HG03039 (cell line): ENCODE measurements around the gene KIAA0825.

Source experiments
- ATAC-seq: cut with Tn5 transposase; IDR thresholded peaks from one replicate; pipeline ENCODE4 v1.9.1; 2021; ENCODE audit warnings: mild to moderate bottlenecking, moderate library complexity; ENCODE audit not compliant: unreplicated experiment

KIAA0825 gene

DNA sequence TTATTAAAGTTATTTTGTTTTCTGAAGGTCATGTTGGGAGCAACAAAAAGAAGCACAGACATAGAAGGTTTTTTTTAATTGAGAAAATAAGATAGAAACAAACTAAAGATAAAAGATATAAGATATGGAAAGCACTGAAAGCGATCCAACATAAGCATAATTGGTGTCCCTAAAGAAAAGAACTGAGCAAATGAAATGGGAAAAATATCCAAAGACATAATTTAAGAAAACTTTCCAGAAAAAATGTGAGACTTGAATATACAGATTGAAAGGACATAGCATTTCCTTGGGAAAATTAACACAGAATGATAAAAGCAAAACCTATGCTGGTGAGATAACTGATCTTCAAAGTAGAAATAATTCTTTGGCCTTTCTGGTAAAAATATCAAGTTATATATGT lies 289.3 kb downstream of the KIAA0825 start:
- ATAC-seq, result no peak

DNA sequence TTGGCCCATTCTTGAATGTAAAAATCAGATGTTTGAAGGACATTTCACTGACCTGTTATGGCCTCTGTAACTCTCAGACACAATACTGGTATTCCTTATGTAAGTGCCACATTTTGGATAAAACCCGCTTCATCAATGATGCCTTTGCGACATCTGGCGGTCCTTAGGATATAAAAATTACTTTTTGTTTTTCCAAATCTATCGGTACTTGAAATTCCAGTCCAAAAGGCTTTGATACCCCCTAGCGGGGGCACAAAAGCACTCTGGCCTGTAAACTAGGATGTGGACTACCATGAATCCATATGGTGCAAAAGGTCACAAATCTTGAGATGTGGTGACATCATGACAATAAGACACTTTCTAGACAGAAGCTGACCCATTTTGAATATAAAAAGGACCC lies 291.8 kb downstream of the KIAA0825 start:
- ATAC-seq, result no peak

DNA sequence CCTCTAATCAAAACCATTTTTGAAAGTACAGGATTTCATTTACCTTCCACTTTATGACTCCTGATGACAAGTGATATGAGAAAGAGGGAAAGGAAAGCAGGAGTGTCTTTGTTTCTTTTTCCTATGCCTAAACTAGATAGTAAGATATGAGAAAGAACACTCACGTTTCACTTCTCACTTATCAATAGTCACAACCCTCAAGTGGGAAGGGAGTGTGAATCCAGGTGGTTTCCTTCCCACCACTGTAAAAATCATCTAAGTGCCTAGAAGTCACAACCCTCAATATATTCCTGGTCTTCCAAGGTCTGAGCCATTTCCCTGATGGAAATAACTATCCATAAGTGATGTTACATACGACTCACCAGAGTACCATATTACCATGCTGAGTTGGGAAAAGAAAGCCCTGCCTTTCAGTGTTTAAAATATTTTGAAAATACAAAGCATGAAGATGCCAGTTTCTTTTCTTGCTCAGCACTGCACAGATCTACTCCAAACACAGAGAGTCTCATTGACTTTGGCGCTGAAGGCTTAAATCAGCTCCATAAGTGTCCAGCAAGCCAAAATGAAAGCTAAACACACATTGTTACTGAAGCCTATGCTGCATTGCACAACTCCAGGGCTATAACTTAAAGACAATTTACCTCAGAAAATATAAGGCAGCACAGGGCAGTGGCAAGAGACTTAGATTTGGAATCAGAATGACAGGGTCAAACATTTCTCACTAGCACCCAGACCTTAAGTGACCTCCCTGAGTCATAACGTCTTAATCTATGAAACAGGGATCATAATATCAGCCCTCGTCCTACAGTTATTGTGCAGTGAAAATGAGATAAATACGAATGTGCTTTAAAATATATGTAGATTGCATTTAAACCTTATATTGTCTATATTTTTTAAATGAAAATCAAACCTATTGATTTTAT lies 301.2 kb downstream of the KIAA0825 start:
- no peak for ATAC-seq

DNA sequence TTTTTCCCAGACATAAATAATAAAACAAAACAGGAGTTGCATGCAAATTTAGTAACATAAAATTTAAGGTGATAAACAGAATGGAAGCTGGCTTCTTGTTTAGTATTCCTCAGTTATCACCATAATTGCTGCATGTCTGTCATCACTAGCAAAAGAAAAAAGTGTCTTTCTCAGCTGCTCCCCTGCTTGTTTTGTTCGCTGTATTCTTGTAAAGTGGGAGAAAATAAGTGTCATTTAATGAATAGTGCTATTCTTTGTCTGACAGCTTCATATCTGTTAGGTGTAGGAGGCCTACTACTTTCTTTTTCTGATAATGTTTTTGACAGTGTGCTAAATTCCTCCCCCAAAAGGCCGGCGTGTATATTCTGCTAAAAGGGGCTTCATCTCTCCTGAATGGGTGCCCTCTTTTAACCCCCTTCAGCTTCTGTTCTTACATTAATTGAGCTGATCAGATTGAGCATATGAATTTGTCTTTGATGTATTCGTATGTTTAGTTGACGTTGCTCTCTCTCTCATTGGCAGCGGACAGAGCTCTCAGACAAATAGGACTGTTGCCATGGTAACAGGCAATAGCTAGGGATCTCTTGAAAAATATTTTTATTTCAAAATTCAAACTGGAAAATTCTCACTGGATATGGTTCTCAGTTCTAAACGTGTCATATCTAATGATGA lies 303.8 kb downstream of the KIAA0825 start:
- ATAC-seq, result no peak

DNA sequence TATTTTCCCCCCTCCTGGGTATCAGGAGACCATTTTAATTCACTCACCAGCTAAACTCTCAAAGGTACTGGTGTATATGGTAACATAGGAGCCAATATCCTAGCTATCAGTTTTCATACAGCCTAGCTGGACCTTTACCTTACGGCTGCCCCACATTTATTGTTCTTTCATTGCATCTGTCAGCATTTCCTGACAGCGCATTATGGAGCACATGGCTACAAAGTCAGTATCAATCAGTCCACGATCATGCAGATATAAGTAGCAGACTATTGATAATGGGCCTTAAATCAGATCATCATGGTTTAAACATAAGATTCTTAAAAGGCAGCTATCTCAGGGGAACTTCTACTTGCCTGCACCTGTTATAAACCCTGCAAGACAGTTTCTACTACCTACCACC lies 304.7 kb downstream of the KIAA0825 start:
- ATAC-seq, result no peak

- no peak for ATAC-seq
Observed at GRCh38 chr5:94313188-94313587, 305.2 kb downstream of the KIAA0825 start.

GRCh38 chr5:94312298-94312697 lies 306.1 kb downstream of the KIAA0825 start:
- ATAC-seq, result no peak

DNA sequence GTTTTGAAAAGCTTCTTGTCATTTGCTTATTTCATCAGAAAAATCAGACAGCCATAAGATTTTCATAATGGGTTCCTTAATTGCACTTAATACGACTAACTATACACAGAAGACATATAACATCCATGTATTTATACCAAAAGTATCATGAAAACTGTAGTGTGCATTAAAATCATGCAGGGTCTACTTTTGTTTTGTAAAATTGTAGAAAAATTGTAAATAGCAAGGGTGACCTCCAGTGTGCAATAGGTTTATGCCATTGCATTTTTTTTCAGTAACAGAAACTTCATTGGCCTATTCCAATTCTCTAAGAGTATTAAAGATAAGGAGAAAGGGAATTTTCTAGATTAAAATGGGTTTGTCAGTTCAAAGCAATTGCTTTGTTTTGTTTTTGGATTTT lies 307.6 kb downstream of the KIAA0825 start:
- ATAC-seq, result no peak

- ATAC-seq, result no peak
Observed at GRCh38 chr5:94309141-94309540, 309.3 kb downstream of the KIAA0825 start.

GRCh38 chr5:94308442-94308841 lies 310.0 kb downstream of the KIAA0825 start:
- ATAC-seq, result no peak

DNA sequence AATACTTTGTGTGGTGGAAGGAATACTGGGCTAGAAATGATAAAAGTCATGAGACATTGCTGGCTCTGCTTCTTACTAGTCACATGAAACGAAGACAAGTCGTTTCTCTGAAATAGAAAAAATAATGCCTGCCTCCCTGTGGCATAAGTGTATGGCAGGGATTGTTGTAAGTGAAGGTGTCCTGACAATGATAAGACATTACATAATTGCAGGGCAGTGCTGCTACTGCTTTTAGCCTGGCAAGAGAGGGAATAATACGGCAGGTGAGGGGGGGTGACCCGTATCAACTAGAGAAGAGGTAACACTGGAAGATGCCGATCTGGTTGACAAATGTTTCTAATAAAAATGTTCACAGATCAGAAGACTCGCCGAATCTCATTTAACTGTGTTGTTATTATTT lies 314.3 kb downstream of the KIAA0825 start:
- ATAC-seq, result no peak

DNA sequence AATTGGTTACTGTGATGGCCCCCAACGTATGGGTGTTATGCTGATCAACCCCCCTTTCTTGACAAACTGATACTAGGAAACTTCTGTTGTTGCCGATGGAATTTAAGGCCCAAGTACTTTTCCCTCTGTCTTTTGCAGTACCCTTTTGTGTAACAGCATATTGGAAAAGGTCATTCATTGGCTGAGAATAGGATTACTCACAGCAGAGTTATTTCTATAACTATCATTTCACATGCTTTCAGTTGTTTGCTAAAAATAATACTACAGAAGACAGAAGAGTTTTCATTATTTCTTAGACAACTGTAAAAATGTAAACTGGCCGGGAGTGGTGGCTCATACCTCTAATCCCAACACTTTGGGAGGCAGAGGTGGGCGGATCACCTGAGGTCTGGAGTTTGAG lies 329.5 kb downstream of the KIAA0825 start:
- no peak for ATAC-seq

DNA sequence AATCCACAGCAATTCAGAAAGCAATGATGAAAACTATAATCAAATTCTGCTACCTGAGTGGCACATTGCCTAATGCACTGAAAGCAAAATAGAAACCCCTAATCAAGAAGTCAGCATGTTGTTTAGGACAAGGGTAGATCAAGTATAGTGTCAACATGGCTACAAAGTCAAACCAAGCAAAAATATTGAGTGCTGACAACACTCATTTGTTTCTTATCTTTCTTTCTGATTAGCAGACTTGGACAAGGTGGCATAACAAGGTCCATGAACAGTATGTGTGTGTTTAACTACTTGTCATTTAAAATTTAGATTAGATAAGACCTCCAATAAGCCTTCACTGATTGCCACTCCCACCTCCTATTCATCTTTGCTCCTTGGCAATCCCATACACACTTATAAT lies 332.4 kb downstream of the KIAA0825 start:
- ATAC-seq, result no peak

GRCh38 chr5:94283093-94283492 lies 335.3 kb downstream of the KIAA0825 start:
- no peak for ATAC-seq

DNA sequence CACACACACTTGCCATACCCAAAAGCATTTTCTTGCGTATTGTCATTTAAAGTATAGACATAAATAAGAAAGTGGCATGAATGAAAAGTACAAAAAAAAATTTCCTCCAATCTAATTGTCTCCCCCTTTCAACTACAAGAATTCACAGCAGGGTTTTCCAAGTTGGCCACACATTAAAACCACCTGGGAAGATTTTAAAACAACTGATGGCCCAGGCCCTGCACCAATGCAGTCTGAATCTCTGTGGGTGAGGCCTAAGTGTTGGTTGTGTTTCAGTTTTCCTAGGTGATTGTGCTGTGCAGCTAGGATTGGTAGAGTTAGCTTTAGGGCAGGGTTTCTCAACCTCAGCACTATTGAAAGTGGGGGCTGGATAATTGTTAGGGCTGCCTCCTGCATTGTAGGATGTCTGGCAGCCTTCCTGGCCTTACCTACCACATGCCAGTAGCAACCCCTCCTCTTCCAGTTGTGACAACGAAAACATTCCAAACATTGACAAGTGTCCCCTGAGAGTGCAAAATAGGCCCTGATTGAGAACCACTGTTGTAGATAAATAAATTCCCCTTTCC lies 337.1 kb downstream of the KIAA0825 start:
- ATAC-seq, result no peak

GRCh38 chr5:94276751-94277150 lies 341.7 kb downstream of the KIAA0825 start:
- ATAC-seq, result no peak

DNA sequence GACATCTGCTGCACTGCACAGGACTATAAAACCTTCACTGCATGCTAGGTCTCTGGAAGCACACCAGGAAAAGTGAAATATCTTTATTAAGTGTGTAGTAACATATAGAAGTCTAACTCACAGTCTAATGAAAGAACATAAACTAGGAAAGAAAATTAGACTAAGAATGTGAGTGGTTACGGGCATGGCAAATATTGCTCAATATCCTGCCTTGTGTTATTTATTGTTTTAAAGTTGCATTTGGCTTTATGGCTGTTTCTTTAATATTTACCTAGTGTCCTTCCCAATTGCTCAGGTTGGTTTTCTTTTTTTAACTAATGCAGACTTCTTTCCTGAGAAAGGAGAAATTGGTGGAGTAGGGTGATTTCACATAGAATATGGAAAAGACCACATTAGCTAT lies 342.4 kb downstream of the KIAA0825 start:
- ATAC-seq, result no peak

DNA sequence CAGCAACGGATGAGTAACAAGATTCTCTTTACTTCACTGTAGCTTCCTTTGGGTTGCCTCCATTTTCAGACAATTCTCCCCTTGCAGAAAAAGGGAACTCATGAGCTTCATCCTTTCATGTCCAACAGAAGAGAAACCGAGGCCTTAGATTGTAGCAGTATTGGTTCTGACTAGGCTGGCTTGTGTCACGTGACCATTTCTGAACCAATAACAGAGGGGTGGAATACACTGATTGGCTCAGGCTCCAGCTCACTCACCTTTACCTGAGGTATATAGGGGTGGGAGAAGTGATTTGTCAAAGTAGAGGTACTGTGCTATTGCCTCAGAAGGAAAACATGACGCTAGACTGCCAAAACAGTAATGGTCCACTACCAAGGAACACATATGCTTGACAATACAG lies 343.7 kb downstream of the KIAA0825 start:
- no peak for ATAC-seq

- no peak for ATAC-seq
Observed at GRCh38 chr5:94268226-94268625, 350.2 kb downstream of the KIAA0825 start.

GRCh38 chr5:94267350-94267899 lies 351.0 kb downstream of the KIAA0825 start:
- ATAC-seq, result no peak

DNA sequence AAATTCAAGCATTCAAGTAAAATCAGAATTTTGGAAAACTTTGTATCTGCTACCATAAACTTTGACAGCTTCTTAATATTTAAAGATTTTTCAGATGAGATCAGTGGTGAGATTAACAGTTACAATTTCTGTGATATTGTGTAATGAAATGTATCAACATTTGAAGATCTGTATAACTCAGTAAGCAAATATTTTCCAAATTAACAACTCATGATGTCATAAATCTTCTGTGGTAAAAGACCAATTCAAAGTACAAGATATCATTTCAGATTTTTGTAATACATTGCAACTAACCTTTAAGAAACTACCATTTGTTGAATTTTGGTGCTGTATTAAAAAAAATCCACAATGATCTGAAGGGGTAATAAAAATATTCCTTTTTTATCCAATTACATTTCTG lies 352.2 kb downstream of the KIAA0825 start:
- ATAC-seq, result no peak

GRCh38 chr5:94263068-94263467 lies 355.3 kb downstream of the KIAA0825 start:
- ATAC-seq, result peak; percentile 59
